H1 (cell line): ENCODE measurements around the gene NFATC4. TPM values are rescaled to one million over a fixed set of nuclear protein-coding genes. Genes with fewer than 3 reads are reported as not detected.

Experiments
- CTCF ChIA-PET: fragments of 300-600 bp; sonication (Branson Sonifier 250); formaldehyde crosslinking; loops from one replicate; lab custom pipeline; 2021; ENCODE audit not compliant: partially characterized antibody; lab: Charles Lee
- POLR2A ChIA-PET: fragments of 300-600 bp; sonication (Branson Sonifier 250); formaldehyde crosslinking; loops from one replicate; lab custom pipeline; 2021; ENCODE audit warnings: inconsistent platforms; ENCODE audit not compliant: partially characterized antibody; lab: Charles Lee
- DNase-seq, 2 experiments: peaks; one replicate each; pipeline versions ENCODE4 v3.0.0 to v3.0.0-alpha.2; 2010 to 2022; ENCODE audit warnings: low spot score in 2 of 2, low read depth in 1 of 2, mixed read lengths in 1 of 2
- FAIRE-seq: peaks from 2 replicates; lab custom pipeline; 2011; peaks lifted over from hg19 to GRCh38; lab: Jason Lieb, UNC
- H2AFZ ChIP-seq: 2 replicates; pipeline ENCODE4 v1.8.1; 2012; ENCODE audit warnings: low read length, inconsistent platforms
- H2AK5ac ChIP-seq: 2 replicates; pipeline ENCODE4 v1.6.1; 2013; ENCODE audit warnings: low read depth, low read length
- H2BK120ac ChIP-seq: replicated peaks from 2 replicates; pipeline ENCODE3; 2013; ENCODE audit warnings: low read depth, low read length, inconsistent platforms
- H2BK12ac ChIP-seq: 2 replicates; pipeline ENCODE4 v1.6.1; 2013; ENCODE audit warnings: low read depth, low read length
- H2BK15ac ChIP-seq: 2 replicates; pipeline ENCODE4 v1.6.1; 2013; ENCODE audit warnings: low read length
- H2BK20ac ChIP-seq: 2 replicates; pipeline ENCODE4 v1.6.1; 2013; ENCODE audit warnings: low read length
- H2BK5ac ChIP-seq: 2 replicates; pipeline ENCODE4 v1.6.1; 2013; ENCODE audit warnings: low read depth, low read length
- H3K14ac ChIP-seq: 2 replicates; pipeline ENCODE4 v1.6.1; 2013; ENCODE audit warnings: inconsistent platforms; ENCODE audit not compliant: insufficient read length
- H3K18ac ChIP-seq: 2 replicates; pipeline ENCODE4 v1.6.1; 2013; ENCODE audit warnings: low read length; ENCODE audit errors: extremely low read depth
- H3K23ac ChIP-seq: 2 replicates; pipeline ENCODE4 v1.6.1; 2013; ENCODE audit warnings: inconsistent platforms; ENCODE audit not compliant: insufficient read length
- H3K23me2 ChIP-seq: 2 replicates; pipeline ENCODE4 v1.6.1; 2013; ENCODE audit warnings: low read depth, low read length
- H3K27ac ChIP-seq: 2 replicates; pipeline ENCODE4 v1.6.1; 2011; ENCODE audit warnings: low read depth, low read length, inconsistent platforms
- H3K27me3 ChIP-seq, 4 experiments: replicated peaks in 1 of 4; 1 replicate in 1 of 4; 2 replicates in 3 of 4; pipeline versions ENCODE4 v1.6.1 to v1.8.1; 2011 to 2013; ENCODE audit warnings: low read length in 3 of 4, mild to moderate bottlenecking in 3 of 4, inconsistent platforms in 2 of 4, mixed read lengths in 2 of 4, moderate library complexity in 1 of 4; ENCODE audit not compliant: control insufficient read depth in 3 of 4, insufficient read depth in 3 of 4; ENCODE audit errors: extremely low read depth in 1 of 4
- H3K36me3 ChIP-seq, 4 experiments: 2 replicates each; pipeline versions ENCODE4 v1.6.1 to v1.8.1; 2011 to 2013; ENCODE audit warnings: mild to moderate bottlenecking in 4 of 4, low read length in 3 of 4, moderate library complexity in 2 of 4, control low read depth in 1 of 4, inconsistent platforms in 1 of 4; ENCODE audit not compliant: insufficient read depth in 4 of 4, control insufficient read depth in 2 of 4
- H3K4ac ChIP-seq: replicated peaks from 2 replicates; pipeline ENCODE3; 2013; ENCODE audit warnings: low read length, low read depth, mixed read lengths, inconsistent platforms; ENCODE audit not compliant: insufficient read length
- H3K4me1 ChIP-seq, 4 experiments: replicated peaks in 1 of 4; 1 replicate in 1 of 4; 2 replicates in 3 of 4; pipeline versions ENCODE4 v1.6.1 to v1.8.1; 2011 to 2013; ENCODE audit warnings: low read length in 3 of 4, inconsistent platforms in 2 of 4, mixed read lengths in 1 of 4; ENCODE audit not compliant: insufficient read depth in 4 of 4, control insufficient read depth in 3 of 4
- H3K4me2 ChIP-seq, 2 experiments: 2 replicates each; pipeline versions ENCODE4 v1.6.1 to v1.8.1; 2011 to 2013; ENCODE audit warnings: low read depth in 2 of 2, low read length in 2 of 2, control low read depth in 1 of 2, inconsistent platforms in 1 of 2, mild to moderate bottlenecking in 1 of 2; ENCODE audit not compliant: insufficient read depth in 1 of 2
- H3K4me3 ChIP-seq, 4 experiments: fragments of 200-600, 300-600 bp in 1 of 4; sonication (generic), shearing (Covaris generic), sonication (Bioruptor Twin) in 1 of 4; 2 replicates each; pipeline versions ENCODE4 v1.5.1 to v1.8.1; 2011 to 2016; ENCODE audit warnings: low read length in 4 of 4, low read depth in 3 of 4, control low read depth in 2 of 4, inconsistent platforms in 2 of 4, mild to moderate bottlenecking in 2 of 4, mixed read lengths in 1 of 4, moderate library complexity in 1 of 4; ENCODE audit not compliant: insufficient read depth in 2 of 4; ENCODE audit errors: extremely low read depth in 1 of 4
- H3K56ac ChIP-seq: replicated peaks from 2 replicates; pipeline ENCODE3; 2013; ENCODE audit warnings: low read depth, mild to moderate bottlenecking, mixed read lengths, low read length, inconsistent platforms; ENCODE audit not compliant: insufficient read length
- H3K79me1 ChIP-seq: 2 replicates; pipeline ENCODE4 v1.6.1; 2013; ENCODE audit warnings: low read depth, low read length, control low read depth
- H3K79me2 ChIP-seq, 2 experiments: 2 replicates each; pipeline versions ENCODE4 v1.6.1 to v1.8.1; 2012 to 2013; ENCODE audit warnings: low read length in 2 of 2, mild to moderate bottlenecking in 2 of 2, inconsistent platforms in 1 of 2; ENCODE audit not compliant: insufficient read depth in 2 of 2, control insufficient read depth in 1 of 2
- H3K9ac ChIP-seq, 4 experiments: replicated peaks in 1 of 4; 1 replicate in 1 of 4; 2 replicates in 3 of 4; pipeline versions ENCODE4 v1.6.1 to v1.8.1; 2011 to 2013; ENCODE audit warnings: low read depth in 3 of 4, low read length in 3 of 4, control low read depth in 2 of 4, mild to moderate bottlenecking in 2 of 4, moderate library complexity in 2 of 4, inconsistent platforms in 1 of 4; ENCODE audit errors: extremely low read depth in 1 of 4
- H3K9me3 ChIP-seq, 2 experiments: 2 replicates each; pipeline versions ENCODE4 v1.6.1 to v1.8.1; 2012 to 2013; ENCODE audit warnings: mild to moderate bottlenecking in 2 of 2, moderate library complexity in 2 of 2, control low read depth in 1 of 2, inconsistent platforms in 1 of 2, low read depth in 1 of 2, low read length in 1 of 2, mixed read lengths in 1 of 2; ENCODE audit not compliant: insufficient read depth in 2 of 2
- H4K20me1 ChIP-seq, 2 experiments: replicated peaks in 1 of 2; 2 replicates each; pipeline versions ENCODE3 to v1.8.1; 2011 to 2013; ENCODE audit warnings: inconsistent platforms in 2 of 2, low read length in 2 of 2, mild to moderate bottlenecking in 1 of 2; ENCODE audit not compliant: insufficient read depth in 2 of 2, control insufficient read depth in 1 of 2
- H4K5ac ChIP-seq: 2 replicates; pipeline ENCODE4 v1.6.1; 2013; ENCODE audit warnings: low read length, low read depth, mixed read lengths, inconsistent platforms; ENCODE audit not compliant: insufficient read length
- H4K8ac ChIP-seq: 2 replicates; pipeline ENCODE4 v1.8.0; 2013; ENCODE audit warnings: mild to moderate bottlenecking, moderate library complexity, low read length, inconsistent platforms; ENCODE audit not compliant: insufficient read depth; ENCODE audit errors: extremely low read depth
- H4K91ac ChIP-seq: replicated peaks from 2 replicates; pipeline ENCODE3; 2013; ENCODE audit warnings: low read length, mixed read lengths, inconsistent platforms; ENCODE audit not compliant: insufficient read length
- BCL11A ChIP-seq, 2 experiments: IDR thresholded peaks; one replicate each; pipeline ENCODE4 v1.6.1; 2011; ENCODE audit warnings: low read depth in 2 of 2, low read length in 2 of 2, mild to moderate bottlenecking in 2 of 2
- CHD2 ChIP-seq: IDR thresholded peaks from 2 replicates; pipeline ENCODE4 v1.6.1; 2012; ENCODE audit warnings: low read length, improper control_type of control experiment
- EZH2 ChIP-seq: fragments of 200-600 bp; sonication (generic); IDR thresholded peaks from 2 replicates; pipeline ENCODE4 v1.7.1; 2012; ENCODE audit warnings: low read depth, mild to moderate bottlenecking, moderate library complexity, low read length, inconsistent platforms; ENCODE audit not compliant: severe bottlenecking
- JUND ChIP-seq: IDR thresholded peaks from 2 replicates; pipeline ENCODE4 v1.6.1; 2011; ENCODE audit warnings: mild to moderate bottlenecking, improper control_type of control experiment, low read length
- MAX ChIP-seq: IDR thresholded peaks from 2 replicates; pipeline ENCODE4 v1.6.1; 2012; ENCODE audit warnings: inconsistent platforms
- RBBP5 ChIP-seq: IDR thresholded peaks from 2 replicates; pipeline ENCODE4 v1.7.1; 2012; ENCODE audit warnings: low read depth, mild to moderate bottlenecking, inconsistent platforms, low read length, moderate library complexity, borderline replicate concordance
- SP1 ChIP-seq: IDR thresholded peaks from 2 replicates; pipeline ENCODE4 v1.6.1; 2011; ENCODE audit warnings: low read depth, low read length
- YY1 ChIP-seq: IDR thresholded peaks from 2 replicates; pipeline ENCODE4 v1.6.1; 2011; ENCODE audit warnings: low read depth, mild to moderate bottlenecking, low read length
- ZNF274 ChIP-seq: IDR thresholded peaks from 2 replicates; pipeline ENCODE4 v1.7.0; 2012; ENCODE audit warnings: low read length, borderline replicate concordance; ENCODE audit errors: extremely low read depth
- WGBS, 2 experiments: shearing (Covaris generic) in 1 of 2; methylation state at CpG; one replicate each; pipeline versions ENCODE4 v1.1.6 to v1.1.7; 2013 to 2015; ENCODE audit warnings: low lambda C conversion rate in 2 of 2, mixed read lengths in 2 of 2, inconsistent platforms in 1 of 2, low coverage in 1 of 2, missing lambda C conversion rate in 1 of 2; ENCODE audit not compliant: insufficient replicate concordance in 2 of 2, insufficient coverage in 1 of 2, insufficient read length in 1 of 2; ENCODE audit errors: extremely low coverage in 1 of 2, missing lambda C conversion rate in 1 of 2; 5-methylcytosine and 5-hydroxymethylcytosine counted together
- polyA plus RNA-seq, 7 experiments: library from polyadenylated mRNA; depleted of rRNA in 3 of 7; stranded (reverse) in 5 of 7; unstranded in 2 of 7; fragments of >200 nt in 5 of 7; fragments of 200-250 nt in 2 of 7; gene quantifications; 1 replicate in 5 of 7; 2 replicates in 1 of 7; 4 replicates in 1 of 7; pipeline versions ENCODE4 v1.2.1 to v1.2.3, GENCODE V29; 2011 to 2013; ENCODE audit warnings: missing spikeins in 2 of 7, mixed read lengths in 2 of 7
- total RNA-seq: library from RNA; stranded (reverse); fragmentation: NEBNext Ultra II Directional; extraction: Animal tissue kit (Norgen Biotek cat#: 25700); gene quantifications from 2 replicates; pipeline ENCODE4 v1.2.1, GENCODE V29; 2021

The NFATC4 gene
- total and polyA plus RNA-seq, 2 of the 8 experiments (the other 6 are each of a cell fraction or from before 2014, with no cell fraction given) = 47.3 to 50.3 TPM

GRCh38 chr14:24324024-24324423 lies 44.0 kb upstream of the NFATC4 start:
- no peak overlapping the region for H2BK20ac ChIP-seq
- no peak for FAIRE-seq
- no peak overlapping the region for H2BK15ac ChIP-seq
- no peaks in the 10 kb centered on the region for H3K79me1 ChIP-seq
- no peaks in the 10 kb centered on the region for H3K79me2 ChIP-seq
- no peak overlapping the region for H2BK120ac ChIP-seq
- H3K56ac ChIP-seq = no peak overlapping the region
- no peaks in the 10 kb centered on the region for H3K36me3 ChIP-seq
- WGBS, 2 experiments = 79% methylated on average over 6 of the region's 6 CpGs; no CpG with 5 or more reads in 1 of the 2 experiments
- H2BK12ac ChIP-seq = 0 out of 2 replicates have a peak overlapping the region, but pooled peaks have one; percentile 27
- no peak for TF ChIP-seq BCL11A (IDR thresholded peaks at IDR 0.05; ENCODE audit: low read depth in 2 of 2, low read length in 2 of 2)
- TF ChIP-seq JUND = no peak
- no peak for TF ChIP-seq ZNF274
- TF ChIP-seq YY1 = no peak
- TF ChIP-seq SP1 = no peak
- no peak for TF ChIP-seq RBBP5
- TF ChIP-seq EZH2 = no peak
- no peak for TF ChIP-seq CHD2
- TF ChIP-seq MAX = no peak
- H4K5ac ChIP-seq = no peak overlapping the region
- H3K27me3 ChIP-seq = peaks cover 0 to 29% (median 13%) of the 10 kb centered on the region in 4 experiments; a peak in 6 of 7 replicates
- no peak overlapping the region for H2AK5ac ChIP-seq
- H3K23ac ChIP-seq = no peak overlapping the region
- no peak overlapping the region for H3K4me3 ChIP-seq
- H4K20me1 ChIP-seq = no peaks in the 10 kb centered on the region
- no peak overlapping the region for H3K27ac ChIP-seq
- no peak overlapping the region for H4K8ac ChIP-seq
- H3K18ac ChIP-seq = no peak overlapping the region
- H2AFZ ChIP-seq = no peak overlapping the region
- no peaks in the 10 kb centered on the region for H3K4me1 ChIP-seq
- CTCF ChIA-PET = interaction anchor here (0.6 to 27.8 kb wide), 6 partner anchors 8 to 103 kb away, joined by 3 to 664 read pairs (median 16); partner anchors contain the start of genes CBLN3, CIDEB, KHNYN and TINF2
- no peak for DNase-seq
- no peak overlapping the region for H4K91ac ChIP-seq
- POLR2A ChIA-PET = interaction anchor here (0.6 kb wide), 1 partner anchor 85 kb away, joined by 3 read pairs; no protein-coding TSS in a partner anchor
- H2BK5ac ChIP-seq = no peak overlapping the region
- H3K4ac ChIP-seq = no peak overlapping the region
- no peak overlapping the region for H3K4me2 ChIP-seq
- H3K9me3 ChIP-seq = no peaks in the 10 kb centered on the region
- no peak overlapping the region for H3K9ac ChIP-seq
- H3K23me2 ChIP-seq = no peaks in the 10 kb centered on the region; the same call in 1 of the 2 replicates
- no peak overlapping the region for H3K14ac ChIP-seq
